ENCODE measurements around the gene AFF1.

GRCh38 chr4:87081826-87082225 lies 147.0 kb downstream of the AFF1 start:
- TF ChIP-seq EZH2 (IDR thresholded peaks at IDR 0.05; ENCODE audit: borderline replicate concordance) (no peak), CTCF (IDR thresholded peaks at IDR 0.05; ENCODE audit: poor library complexity) (no peak), EZH2phosphoT487 (IDR thresholded peaks at IDR 0.05; ENCODE audit: low read depth, severe bottlenecking, unreplicated experiment) (no peak)
